ENCODE measurements around the gene MS4A10. TPM values are rescaled to one million over a fixed set of nuclear protein-coding genes. Genes with fewer than 3 reads are reported as not detected.

MS4A10 gene
- total and polyA plus RNA-seq, 2 of the 8 experiments (the other 6 are each of a cell fraction or from before 2014, with no cell fraction given): not detected

- Histone ChIP-seq H4K5ac (ENCODE audit: insufficient read length, low read depth, low read length) (no peak overlapping the region), H3K4me2 (ENCODE audit: insufficient read depth in 1 of 2, low read depth in 2 of 2, low read length in 2 of 2) (no peak overlapping the region), H2AFZ (ENCODE audit: low read length) (no peak overlapping the region), H3K36me3 (ENCODE audit: control insufficient read depth in 2 of 4, insufficient read depth in 4 of 4, low read length in 3 of 4) (no peaks in the 10 kb centered on the region), H3K56ac (replicated peaks; ENCODE audit: insufficient read length, low read depth, low read length) (no peak overlapping the region), H3K23me2 (ENCODE audit: low read depth, low read length) (no peaks in the 10 kb centered on the region), H3K79me2 (ENCODE audit: control insufficient read depth in 1 of 2, insufficient read depth in 2 of 2, low read length in 2 of 2) (no peaks in the 10 kb centered on the region), H3K9me3 (ENCODE audit: insufficient read depth in 2 of 2, low read depth in 1 of 2, low read length in 1 of 2) (peaks cover 32 to 54% of the 10 kb centered on the region in 2 experiments), H2BK12ac (ENCODE audit: low read depth, low read length) (no peak overlapping the region), H3K27ac (ENCODE audit: low read depth, low read length) (no peak overlapping the region), H3K23ac (ENCODE audit: insufficient read length) (no peak overlapping the region), H3K4ac (replicated peaks; ENCODE audit: insufficient read length, low read depth, low read length) (no peak overlapping the region), H3K4me1 (replicated peaks in 1 of 4; ENCODE audit: control insufficient read depth in 3 of 4, insufficient read depth in 4 of 4, low read length in 3 of 4) (no peaks in the 10 kb centered on the region), H2BK20ac (ENCODE audit: low read length) (no peak overlapping the region), H3K27me3 (replicated peaks in 1 of 4; ENCODE audit: control insufficient read depth in 3 of 4, extremely low read depth in 1 of 4, insufficient read depth in 3 of 4, low read length in 3 of 4) (no peaks in the 10 kb centered on the region; a peak in 2 of 7 replicates), H2AK5ac (ENCODE audit: low read depth, low read length) (no peak overlapping the region), H3K18ac (ENCODE audit: extremely low read depth, low read length) (no peak overlapping the region), H4K20me1 (replicated peaks in 1 of 2; ENCODE audit: control insufficient read depth in 1 of 2, insufficient read depth in 2 of 2, low read length in 2 of 2) (no peaks in the 10 kb centered on the region), H4K8ac (ENCODE audit: extremely low read depth, insufficient read depth, low read length) (no peak overlapping the region), H3K79me1 (ENCODE audit: low read depth, low read length) (no peaks in the 10 kb centered on the region), H2BK120ac (replicated peaks; ENCODE audit: low read depth, low read length) (no peak overlapping the region), H3K9ac (replicated peaks in 1 of 4; ENCODE audit: extremely low read depth in 1 of 4, low read depth in 3 of 4, low read length in 3 of 4) (no peak overlapping the region), H4K91ac (replicated peaks; ENCODE audit: insufficient read length, low read length) (no peak overlapping the region), H2BK15ac (ENCODE audit: low read length) (no peak overlapping the region), H3K4me3 (ENCODE audit: extremely low read depth in 1 of 4, insufficient read depth in 2 of 4, low read depth in 3 of 4, low read length in 4 of 4) (no peak overlapping the region), H2BK5ac (ENCODE audit: low read depth, low read length) (no peak overlapping the region), H3K14ac (ENCODE audit: insufficient read length) (no peak overlapping the region)
- TF ChIP-seq, protein P1, sequence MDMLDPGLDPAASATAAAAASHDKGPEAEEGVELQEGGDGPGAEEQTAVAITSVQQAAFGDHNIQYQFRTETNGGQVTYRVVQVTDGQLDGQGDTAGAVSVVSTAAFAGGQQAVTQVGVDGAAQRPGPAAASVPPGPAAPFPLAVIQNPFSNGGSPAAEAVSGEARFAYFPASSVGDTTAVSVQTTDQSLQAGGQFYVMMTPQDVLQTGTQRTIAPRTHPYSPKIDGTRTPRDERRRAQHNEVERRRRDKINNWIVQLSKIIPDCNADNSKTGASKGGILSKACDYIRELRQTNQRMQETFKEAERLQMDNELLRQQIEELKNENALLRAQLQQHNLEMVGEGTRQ (IDR thresholded peaks at IDR 0.05; ENCODE audit: low read length): no peak
- peak; percentile 26; the same call in 1 of the 2 replicates for TF ChIP-seq ZNF274 (IDR thresholded peaks at IDR 0.05; ENCODE audit: borderline replicate concordance, extremely low read depth, low read length)
- 89% methylated on average over 4 of the region's 4 CpGs; no CpG with 5 or more reads in 1 of the 2 experiments for WGBS, 2 experiments (ENCODE audit: extremely low coverage in 1 of 2, insufficient coverage in 1 of 2, insufficient read length in 1 of 2, insufficient replicate concordance in 2 of 2, low coverage in 1 of 2, low lambda C conversion rate in 2 of 2, missing lambda C conversion rate in 1 of 2)
- CTCF ChIA-PET (ENCODE audit: partially characterized antibody): interaction anchor here (0.6 to 2.0 kb wide), 7 partner anchors 8 to 97 kb away, joined by 3 to 7 read pairs (median 4); no protein-coding TSS in a partner anchor
- POLR2A ChIA-PET (ENCODE audit: partially characterized antibody): interaction anchor here (0.8 kb wide), 1 partner anchor 53 kb away, joined by 3 read pairs; no protein-coding TSS in a partner anchor
- DNase-seq (ENCODE audit: low read depth in 1 of 2, low spot score in 2 of 2) (no peak), FAIRE-seq (no peak)
These were observed 6.2 kb downstream of the MS4A10 start for GRCh38 chr11:60791153-60791933.

Data from H1 (cell line).